ENCODE results near the gene BAZ2B. TPM values are rescaled to one million over a fixed set of nuclear protein-coding genes. Genes with fewer than 3 reads are reported as not detected.

The BAZ2B gene
- total RNA-seq, 4 donors from 2014 or later: 122 to 181 (median 143) TPM

DNA sequence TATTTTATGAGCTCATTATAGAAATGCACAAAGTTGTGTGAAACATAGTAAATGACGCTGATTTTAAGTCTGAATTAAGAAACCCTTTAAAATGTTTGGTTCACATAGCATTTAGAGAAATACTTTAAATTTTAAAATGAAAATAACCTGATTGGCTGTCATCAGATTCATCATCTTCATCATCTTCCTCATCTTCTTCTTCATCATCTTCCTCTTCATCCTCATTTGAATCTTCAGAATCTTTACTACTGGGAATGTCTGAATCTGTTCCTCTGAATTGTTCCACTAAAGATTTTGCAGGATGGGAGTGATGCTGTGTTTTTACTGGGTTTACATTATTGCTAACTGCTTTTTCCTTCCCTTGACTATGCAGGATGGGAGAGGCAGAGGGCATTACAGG, 183.7 kb downstream of the BAZ2B start:
- intact Hi-C loops (cut with DNase I): no loop called here
- no peak overlapping the region for H3K4me3 ChIP-seq (replicated peaks in 1 of 3)
- no peaks in the 10 kb centered on the region for H3K27me3 ChIP-seq
- 100% methylated on average over 1 of the region's 1 CpG for WGBS, 2 donors
- H3K27ac ChIP-seq: no peak overlapping the region
- DNase-seq: no peak
- no peaks in the 10 kb centered on the region for H3K9me3 ChIP-seq
- no peaks in the 10 kb centered on the region for H3K4me1 ChIP-seq
- TF ChIP-seq POLR2A (IDR thresholded peaks at IDR 0.05): no peak
- TF ChIP-seq, protein P1, sequence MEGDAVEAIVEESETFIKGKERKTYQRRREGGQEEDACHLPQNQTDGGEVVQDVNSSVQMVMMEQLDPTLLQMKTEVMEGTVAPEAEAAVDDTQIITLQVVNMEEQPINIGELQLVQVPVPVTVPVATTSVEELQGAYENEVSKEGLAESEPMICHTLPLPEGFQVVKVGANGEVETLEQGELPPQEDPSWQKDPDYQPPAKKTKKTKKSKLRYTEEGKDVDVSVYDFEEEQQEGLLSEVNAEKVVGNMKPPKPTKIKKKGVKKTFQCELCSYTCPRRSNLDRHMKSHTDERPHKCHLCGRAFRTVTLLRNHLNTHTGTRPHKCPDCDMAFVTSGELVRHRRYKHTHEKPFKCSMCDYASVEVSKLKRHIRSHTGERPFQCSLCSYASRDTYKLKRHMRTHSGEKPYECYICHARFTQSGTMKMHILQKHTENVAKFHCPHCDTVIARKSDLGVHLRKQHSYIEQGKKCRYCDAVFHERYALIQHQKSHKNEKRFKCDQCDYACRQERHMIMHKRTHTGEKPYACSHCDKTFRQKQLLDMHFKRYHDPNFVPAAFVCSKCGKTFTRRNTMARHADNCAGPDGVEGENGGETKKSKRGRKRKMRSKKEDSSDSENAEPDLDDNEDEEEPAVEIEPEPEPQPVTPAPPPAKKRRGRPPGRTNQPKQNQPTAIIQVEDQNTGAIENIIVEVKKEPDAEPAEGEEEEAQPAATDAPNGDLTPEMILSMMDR (IDR thresholded peaks at IDR 0.05): no peak
- H3K36me3 ChIP-seq: peaks cover 0 to 32% of the 10 kb centered on the region in 2 donors

DNA sequence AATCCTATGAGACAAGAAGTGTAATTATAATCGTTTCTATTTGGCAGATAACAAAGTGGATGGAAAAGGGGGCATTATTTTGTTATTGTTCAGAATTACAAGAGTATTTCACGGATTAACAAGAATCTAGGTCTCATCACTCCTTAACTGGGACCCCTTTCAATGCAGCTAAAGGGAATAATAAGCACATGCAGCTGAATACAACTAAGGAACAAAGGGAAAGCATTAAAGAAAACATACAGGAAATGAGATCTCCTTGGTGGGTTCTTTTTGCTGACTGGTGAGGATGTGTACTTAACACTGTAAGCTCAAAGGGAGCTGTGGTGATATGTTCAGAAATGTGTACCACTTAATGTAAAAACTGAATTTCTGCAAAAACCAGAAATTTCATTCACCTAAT, 189.3 kb downstream of the BAZ2B start:
- Histone ChIP-seq H3K4me1 (no peaks in the 10 kb centered on the region), H3K4me3 (replicated peaks in 1 of 3) (no peak overlapping the region), H3K27me3 (no peaks in the 10 kb centered on the region), H3K9me3 (no peaks in the 10 kb centered on the region), H3K27ac (no peak overlapping the region), H3K36me3 (peaks cover 0 to 17% of the 10 kb centered on the region in 2 donors)
- TF ChIP-seq, protein P1 (IDR thresholded peaks at IDR 0.05): no peak
- no peak for TF ChIP-seq POLR2A (IDR thresholded peaks at IDR 0.05)
- 79 to 80% methylated on average over 2 of the region's 2 CpGs for WGBS, 2 donors
- intact Hi-C loops (cut with DNase I): no loop called here
- DNase-seq: no peak

DNA sequence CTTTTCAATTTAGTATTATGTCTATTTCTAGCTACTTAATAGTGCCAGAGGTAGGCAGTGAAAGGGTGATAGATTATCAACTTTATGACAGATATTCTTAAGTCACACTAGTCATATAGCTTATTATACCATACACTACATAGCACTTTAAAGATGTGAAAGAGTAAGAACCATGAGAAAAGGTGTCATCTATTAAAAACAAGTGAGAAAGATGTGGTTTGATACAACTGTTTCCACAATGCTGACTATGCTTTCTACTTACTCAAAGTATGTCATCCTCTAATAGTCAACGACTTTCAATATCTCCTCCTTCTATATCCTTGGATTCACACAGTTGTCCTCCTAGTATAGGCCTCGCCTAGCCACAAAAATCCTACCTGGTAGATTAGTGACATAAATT, 196.9 kb downstream of the BAZ2B start:
- no peaks in the 10 kb centered on the region for H3K36me3 ChIP-seq
- no peaks in the 10 kb centered on the region for H3K9me3 ChIP-seq
- intact Hi-C loops (cut with DNase I): no loop called here
- H3K4me3 ChIP-seq (replicated peaks in 1 of 3): no peak overlapping the region
- WGBS, 2 donors: 94 to 96% methylated on average over 2 of the region's 2 CpGs
- no peak overlapping the region for H3K27ac ChIP-seq
- TF ChIP-seq, protein P1 (IDR thresholded peaks at IDR 0.05): no peak
- TF ChIP-seq POLR2A (IDR thresholded peaks at IDR 0.05): no peak
- DNase-seq: no peak
- H3K4me1 ChIP-seq: no peaks in the 10 kb centered on the region
- H3K27me3 ChIP-seq: no peaks in the 10 kb centered on the region

DNA sequence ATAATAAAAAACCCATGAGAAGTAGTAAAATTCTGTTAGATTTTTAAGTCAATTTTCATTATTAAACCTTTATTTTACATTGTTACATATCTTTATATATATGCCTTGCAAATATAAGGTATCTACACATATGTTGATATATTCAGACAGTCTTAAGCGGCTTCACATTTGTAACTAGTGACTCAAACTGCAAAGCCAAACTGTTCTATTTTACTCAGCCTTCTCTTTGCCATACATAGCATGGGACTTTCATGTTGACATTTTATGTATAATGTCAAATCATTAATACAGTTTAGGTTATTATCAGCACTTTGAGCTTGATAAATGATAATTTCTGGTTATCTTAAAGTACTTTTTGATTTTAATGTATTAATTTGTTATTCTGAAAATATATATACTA, 204.9 kb downstream of the BAZ2B start:
- Histone ChIP-seq H3K27me3 (no peaks in the 10 kb centered on the region), H3K36me3 (peaks cover 6 to 23% of the 10 kb centered on the region in 2 donors), H3K4me1 (no peaks in the 10 kb centered on the region), H3K9me3 (no peaks in the 10 kb centered on the region), H3K27ac (no peak overlapping the region), H3K4me3 (replicated peaks in 1 of 3) (no peak overlapping the region)
- no peak for DNase-seq
- TF ChIP-seq POLR2A (IDR thresholded peaks at IDR 0.05): no peak
- TF ChIP-seq, protein P1 (IDR thresholded peaks at IDR 0.05): no peak
- intact Hi-C loops (cut with DNase I): no loop called here
- WGBS, 2 donors: 99 to 100% methylated on average over 1 of the region's 1 CpG

DNA sequence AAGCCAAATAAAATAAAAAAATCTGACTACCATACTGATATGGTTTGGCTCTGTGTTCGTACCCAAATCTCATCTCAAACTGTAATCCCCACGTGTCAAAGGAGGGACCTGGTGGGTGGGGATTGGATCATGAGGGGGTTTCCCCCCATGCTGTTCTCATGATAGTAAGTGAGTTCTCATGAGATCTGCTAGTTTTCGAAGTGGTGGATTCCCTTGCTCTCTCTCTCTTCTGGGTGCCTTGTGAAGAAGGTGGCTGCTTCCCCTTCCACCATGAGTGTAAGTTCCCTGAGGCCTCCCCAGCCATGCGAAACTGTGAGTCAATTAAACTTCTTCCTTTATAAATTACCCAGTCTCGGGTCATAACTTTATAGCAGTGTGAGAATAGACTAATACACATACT, 206.1 kb downstream of the BAZ2B start:
- 85 to 94% methylated on average over 5 of the region's 5 CpGs for WGBS, 2 donors
- Histone ChIP-seq H3K4me1 (no peaks in the 10 kb centered on the region), H3K27ac (no peak overlapping the region), H3K36me3 (peaks cover 6 to 23% of the 10 kb centered on the region in 2 donors), H3K4me3 (replicated peaks in 1 of 3) (no peak overlapping the region), H3K9me3 (no peaks in the 10 kb centered on the region), H3K27me3 (no peaks in the 10 kb centered on the region)
- TF ChIP-seq, protein P1 (IDR thresholded peaks at IDR 0.05): no peak
- no peak for TF ChIP-seq POLR2A (IDR thresholded peaks at IDR 0.05)
- no peak for DNase-seq
- intact Hi-C loops (cut with DNase I): no loop called here

All from thyroid gland (tissue), 4 donors.